GM12878 (cell line): ENCODE results near the gene ZNF33B. TPM values are rescaled to one million over a fixed set of nuclear protein-coding genes. Genes with fewer than 3 reads are reported as not detected.
A peak's percentile ranks its signal among the peaks of the same experiment; 100 is the strongest.

Experiments used
- ATF7 ChIP-seq: fragments of 450-650 bp; IDR thresholded peaks from 2 replicates; pipeline ENCODE4 v1.6.1; 2016; ENCODE audit warnings: low read depth, mild to moderate bottlenecking
- BACH1 ChIP-seq: fragments of 450-650 bp; IDR thresholded peaks from 2 replicates; pipeline ENCODE4 v1.6.1; 2017; ENCODE audit warnings: mild to moderate bottlenecking, borderline replicate concordance
- CREB1 ChIP-seq: IDR thresholded peaks from 2 replicates; pipeline ENCODE4 v1.6.1; 2012; ENCODE audit warnings: low read depth, mild to moderate bottlenecking, inconsistent platforms
- EED ChIP-seq: sonication (generic); IDR thresholded peaks from 2 replicates; pipeline ENCODE4 v1.6.1; 2016; ENCODE audit warnings: antibody characterized with exemption, low read depth
- EGR1 ChIP-seq, 2 experiments: IDR thresholded peaks; 1 replicate in 1 of 2; 2 replicates in 1 of 2; pipeline ENCODE4 v1.6.1; 2011 to 2012; ENCODE audit warnings: low read depth in 2 of 2, low read length in 2 of 2, borderline replicate concordance in 1 of 2, mild to moderate bottlenecking in 1 of 2, moderate library complexity in 1 of 2
- FOXK2 ChIP-seq: fragments of 450-650 bp; IDR thresholded peaks from 2 replicates; pipeline ENCODE4 v1.6.1; 2017; ENCODE audit warnings: mild to moderate bottlenecking, moderate library complexity
- IKZF1 ChIP-seq: fragments of 450-650 bp; conservative IDR thresholded peaks from 2 replicates; pipeline ENCODE4 v1.6.1; 2017; ENCODE audit warnings: antibody characterized with exemption, mild to moderate bottlenecking
- NRF1 ChIP-seq: conservative IDR thresholded peaks from 2 replicates; pipeline ENCODE4 v1.6.1; 2011; ENCODE audit warnings: mild to moderate bottlenecking, low read depth, low read length, improper control_type of control experiment
- POLR2A ChIP-seq: IDR thresholded peaks from 2 replicates; pipeline ENCODE4 v1.6.1; 2011; ENCODE audit warnings: low read depth, mild to moderate bottlenecking, low read length
- POLR2AphosphoS5 ChIP-seq: IDR thresholded peaks from 2 replicates; pipeline ENCODE4 v1.6.1; 2011; ENCODE audit warnings: mild to moderate bottlenecking, low read length, inconsistent platforms
- RFX5 ChIP-seq: IDR thresholded peaks from 2 replicates; pipeline ENCODE4 v1.6.1; 2011; ENCODE audit warnings: low read depth, low read length, improper control_type of control experiment
- SIN3A ChIP-seq: IDR thresholded peaks from 2 replicates; pipeline ENCODE4 v1.6.1; 2012; ENCODE audit warnings: low read depth, low read length, improper control_type of control experiment
- SIX5 ChIP-seq: IDR thresholded peaks from 2 replicates; pipeline ENCODE4 v1.6.1; 2011; ENCODE audit warnings: mild to moderate bottlenecking, low read depth, low read length, moderate library complexity; ENCODE audit not compliant: severe bottlenecking
- SUPT20H ChIP-seq: IDR thresholded peaks from 2 replicates; pipeline ENCODE4 v1.6.1; 2011; ENCODE audit warnings: low read depth, mild to moderate bottlenecking, low read length, moderate library complexity, borderline replicate concordance; ENCODE audit not compliant: control insufficient read depth
- SUZ12 ChIP-seq: fragments of 200-600 bp; sonication (generic); IDR thresholded peaks from one replicate; pipeline ENCODE4 v1.6.1; 2018; ENCODE audit warnings: antibody characterized with exemption, mild to moderate bottlenecking; ENCODE audit not compliant: unreplicated experiment
- polyA plus RNA-seq, 11 experiments: library from polyadenylated mRNA; depleted of rRNA in 4 of 11; unstranded in 6 of 11; stranded (reverse) in 5 of 11; fragments of >200 nt; fragmentation: Nextera tagmentation in 4 of 11; fragmentation: Illumina TruSeq in 1 of 11; extraction: Ambion mirVana in 4 of 11; extraction: Trizol in 1 of 11; gene quantifications; 1 replicate in 1 of 11; 2 replicates in 10 of 11; pipeline versions ENCODE4 v1.2.1 to v1.2.3, GENCODE V29; 2011 to 2016; ENCODE audit warnings: inconsistent platforms in 2 of 11, missing spikeins in 2 of 11, low read depth in 1 of 11
- total RNA-seq, 4 experiments: library from RNA; depleted of rRNA in 3 of 4; stranded (reverse); fragments of >200 nt in 3 of 4; fragmentation: Illumina TruSeq in 1 of 4; extraction: Trizol in 1 of 4; gene quantifications; 2 replicates each; pipeline versions ENCODE4 v1.2.1 to v1.2.3, GENCODE V29; 2013 to 2021
- TF ChIP-seq, protein P1 (sequence below): fragments of 450-650 bp; formaldehyde crosslinking; IDR thresholded peaks from 2 replicates; pipeline ENCODE4 v1.4.0; 2022; ENCODE audit warnings: mild to moderate bottlenecking, moderate library complexity
- TF ChIP-seq, protein P2 (sequence below): fragments of 150-350 bp; IDR thresholded peaks from 2 replicates; pipeline ENCODE4 v1.6.1; 2016; ENCODE audit warnings: low read depth, low read length
- TF ChIP-seq, protein P3 (sequence below): fragments of 450-650 bp; conservative IDR thresholded peaks from 2 replicates; pipeline ENCODE4 v1.6.1; 2017; ENCODE audit warnings: mild to moderate bottlenecking, moderate library complexity

ZNF33B gene
- total and polyA plus RNA-seq, 10 of the 15 experiments (the other 5 are each of a cell fraction or from before 2014, with no cell fraction given): 5.3 to 19.7 (median 9.3) TPM

DNA sequence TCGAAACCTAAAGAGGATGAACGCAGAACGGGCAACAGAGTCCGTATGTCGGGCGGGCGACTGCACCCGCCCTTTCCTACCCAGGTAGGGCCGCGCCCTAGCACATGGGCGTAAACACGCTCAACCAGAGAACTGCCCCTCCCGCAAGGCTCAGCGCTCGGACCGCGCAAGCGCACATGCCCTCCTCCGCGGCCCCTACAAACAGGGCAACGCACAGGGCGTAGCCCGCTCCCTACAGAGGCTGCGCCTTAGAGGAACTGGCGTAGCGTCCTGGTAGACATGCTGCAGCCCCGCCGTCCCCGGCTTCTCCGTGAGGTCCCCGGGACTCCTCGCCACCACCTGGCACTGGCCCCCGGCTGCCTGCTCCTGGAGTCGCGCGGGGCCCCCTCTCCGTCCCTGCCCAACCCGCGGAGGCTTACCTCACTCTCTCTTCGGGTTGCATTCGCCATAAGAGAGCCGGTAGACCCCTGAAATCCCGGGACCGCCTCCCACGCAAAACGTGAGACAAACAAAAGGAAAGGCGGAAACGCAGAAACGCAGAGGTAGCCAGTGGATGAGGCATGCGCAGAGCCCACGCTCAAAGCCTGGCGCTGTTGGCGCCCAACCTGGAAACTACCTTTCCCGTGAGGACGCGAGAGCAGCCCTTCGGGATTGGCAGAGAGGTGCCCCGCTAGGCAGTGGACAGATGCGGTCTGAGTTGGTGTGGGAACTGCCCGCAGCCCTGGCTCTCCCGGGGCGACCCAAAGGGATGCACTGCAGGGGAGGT lies at the start of gene ZNF33B (continued):
- TF ChIP-seq, protein P1, sequence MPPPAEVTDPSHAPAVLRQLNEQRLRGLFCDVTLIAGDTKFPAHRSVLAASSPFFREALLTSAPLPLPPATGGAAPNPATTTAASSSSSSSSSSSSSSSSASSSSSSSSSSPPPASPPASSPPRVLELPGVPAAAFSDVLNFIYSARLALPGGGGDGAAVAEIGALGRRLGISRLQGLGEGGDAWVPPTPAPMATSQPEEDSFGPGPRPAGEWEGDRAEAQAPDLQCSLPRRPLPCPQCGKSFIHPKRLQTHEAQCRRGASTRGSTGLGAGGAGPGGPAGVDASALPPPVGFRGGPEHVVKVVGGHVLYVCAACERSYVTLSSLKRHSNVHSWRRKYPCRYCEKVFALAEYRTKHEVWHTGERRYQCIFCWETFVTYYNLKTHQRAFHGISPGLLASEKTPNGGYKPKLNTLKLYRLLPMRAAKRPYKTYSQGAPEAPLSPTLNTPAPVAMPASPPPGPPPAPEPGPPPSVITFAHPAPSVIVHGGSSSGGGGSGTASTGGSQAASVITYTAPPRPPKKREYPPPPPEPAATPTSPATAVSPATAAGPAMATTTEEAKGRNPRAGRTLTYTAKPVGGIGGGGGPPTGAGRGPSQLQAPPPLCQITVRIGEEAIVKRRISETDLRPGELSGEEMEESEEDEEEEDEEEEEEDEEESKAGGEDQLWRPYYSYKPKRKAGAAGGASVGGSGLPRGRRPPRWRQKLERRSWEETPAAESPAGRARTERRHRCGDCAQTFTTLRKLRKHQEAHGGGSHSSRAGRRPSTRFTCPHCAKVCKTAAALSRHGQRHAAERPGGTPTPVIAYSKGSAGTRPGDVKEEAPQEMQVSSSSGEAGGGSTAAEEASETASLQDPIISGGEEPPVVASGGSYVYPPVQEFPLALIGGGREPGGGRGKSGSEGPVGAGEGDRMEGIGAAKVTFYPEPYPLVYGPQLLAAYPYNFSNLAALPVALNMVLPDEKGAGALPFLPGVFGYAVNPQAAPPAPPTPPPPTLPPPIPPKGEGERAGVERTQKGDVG: no peak
- TF ChIP-seq SUZ12: no peak
- no peak; the same call in 1 of the 2 replicates for TF ChIP-seq RFX5
- TF ChIP-seq POLR2A: peak; percentile 97
- TF ChIP-seq POLR2AphosphoS5: peak; percentile 89
- TF ChIP-seq EED: peak; percentile 82
- TF ChIP-seq IKZF1: peak; percentile 96
- TF ChIP-seq SUPT20H: no peak
- TF ChIP-seq, protein P2, sequence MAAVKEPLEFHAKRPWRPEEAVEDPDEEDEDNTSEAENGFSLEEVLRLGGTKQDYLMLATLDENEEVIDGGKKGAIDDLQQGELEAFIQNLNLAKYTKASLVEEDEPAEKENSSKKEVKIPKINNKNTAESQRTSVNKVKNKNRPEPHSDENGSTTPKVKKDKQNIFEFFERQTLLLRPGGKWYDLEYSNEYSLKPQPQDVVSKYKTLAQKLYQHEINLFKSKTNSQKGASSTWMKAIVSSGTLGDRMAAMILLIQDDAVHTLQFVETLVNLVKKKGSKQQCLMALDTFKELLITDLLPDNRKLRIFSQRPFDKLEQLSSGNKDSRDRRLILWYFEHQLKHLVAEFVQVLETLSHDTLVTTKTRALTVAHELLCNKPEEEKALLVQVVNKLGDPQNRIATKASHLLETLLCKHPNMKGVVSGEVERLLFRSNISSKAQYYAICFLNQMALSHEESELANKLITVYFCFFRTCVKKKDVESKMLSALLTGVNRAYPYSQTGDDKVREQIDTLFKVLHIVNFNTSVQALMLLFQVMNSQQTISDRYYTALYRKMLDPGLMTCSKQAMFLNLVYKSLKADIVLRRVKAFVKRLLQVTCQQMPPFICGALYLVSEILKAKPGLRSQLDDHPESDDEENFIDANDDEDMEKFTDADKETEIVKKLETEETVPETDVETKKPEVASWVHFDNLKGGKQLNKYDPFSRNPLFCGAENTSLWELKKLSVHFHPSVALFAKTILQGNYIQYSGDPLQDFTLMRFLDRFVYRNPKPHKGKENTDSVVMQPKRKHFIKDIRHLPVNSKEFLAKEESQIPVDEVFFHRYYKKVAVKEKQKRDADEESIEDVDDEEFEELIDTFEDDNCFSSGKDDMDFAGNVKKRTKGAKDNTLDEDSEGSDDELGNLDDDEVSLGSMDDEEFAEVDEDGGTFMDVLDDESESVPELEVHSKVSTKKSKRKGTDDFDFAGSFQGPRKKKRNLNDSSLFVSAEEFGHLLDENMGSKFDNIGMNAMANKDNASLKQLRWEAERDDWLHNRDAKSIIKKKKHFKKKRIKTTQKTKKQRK: no peak
- 0 out of 2 replicates have a peak, but pooled peaks have one; percentile 30 for TF ChIP-seq SIN3A
- peak; percentile 48 for TF ChIP-seq SIX5
- TF ChIP-seq, protein P3, sequence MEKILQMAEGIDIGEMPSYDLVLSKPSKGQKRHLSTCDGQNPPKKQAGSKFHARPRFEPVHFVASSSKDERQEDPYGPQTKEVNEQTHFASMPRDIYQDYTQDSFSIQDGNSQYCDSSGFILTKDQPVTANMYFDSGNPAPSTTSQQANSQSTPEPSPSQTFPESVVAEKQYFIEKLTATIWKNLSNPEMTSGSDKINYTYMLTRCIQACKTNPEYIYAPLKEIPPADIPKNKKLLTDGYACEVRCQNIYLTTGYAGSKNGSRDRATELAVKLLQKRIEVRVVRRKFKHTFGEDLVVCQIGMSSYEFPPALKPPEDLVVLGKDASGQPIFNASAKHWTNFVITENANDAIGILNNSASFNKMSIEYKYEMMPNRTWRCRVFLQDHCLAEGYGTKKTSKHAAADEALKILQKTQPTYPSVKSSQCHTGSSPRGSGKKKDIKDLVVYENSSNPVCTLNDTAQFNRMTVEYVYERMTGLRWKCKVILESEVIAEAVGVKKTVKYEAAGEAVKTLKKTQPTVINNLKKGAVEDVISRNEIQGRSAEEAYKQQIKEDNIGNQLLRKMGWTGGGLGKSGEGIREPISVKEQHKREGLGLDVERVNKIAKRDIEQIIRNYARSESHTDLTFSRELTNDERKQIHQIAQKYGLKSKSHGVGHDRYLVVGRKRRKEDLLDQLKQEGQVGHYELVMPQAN: 0 out of 2 replicates have a peak, but pooled peaks have one; percentile 19
- 0 out of 2 replicates have a peak, but pooled peaks have one; percentile 19 for TF ChIP-seq CREB1
- TF ChIP-seq FOXK2: peak; percentile 67
- 0 out of 2 replicates have a peak, but pooled peaks have one; percentile 40 for TF ChIP-seq ATF7
- TF ChIP-seq EGR1 (IDR thresholded peaks at IDR 0.05; ENCODE audit: borderline replicate concordance in 1 of 2, low read depth in 2 of 2, low read length in 2 of 2): peak in 1 of 2 experiments; percentile 93; a peak in 2 of 3 replicates
- TF ChIP-seq BACH1: no peak; the same call in 1 of the 2 replicates
- peak; percentile 57 for TF ChIP-seq NRF1
